ENCODE data around the gene VWA5B2. TPM values are rescaled to one million over a fixed set of nuclear protein-coding genes. Genes with fewer than 3 reads are reported as not detected.
"Not testable (repeated sequence)": the region's sequence is repeated elsewhere in the genome, so short reads cannot be mapped to it uniquely, and the experiment has no call there.

The VWA5B2 gene
- total RNA-seq, 1 donor from 2014 or later = 1.1 TPM

- H3K27ac Mint-ChIP-seq = no peak within 1 kb of the TSS
- peaks cover 14% of the 10 kb centered on the region for H3K36me3 Mint-ChIP-seq
- peaks cover 79% of the 10 kb centered on the region for H3K27me3 Mint-ChIP-seq (ENCODE audit: low read depth)
- peaks cover 15% of the 10 kb centered on the region for H3K4me1 Mint-ChIP-seq
- peak within 1 kb of the TSS; percentile 65 for H3K4me3 Mint-ChIP-seq
- no peak for TF ChIP-seq CTCF (IDR thresholded peaks at IDR 0.05; ENCODE audit: unreplicated experiment)
- no peaks in the 10 kb centered on the region for H3K9me3 Mint-ChIP-seq
- DNase-seq (ENCODE audit: low spot score in 2 of 2, unreplicated experiment in 2 of 2) = peak in 1 of 2 experiments; percentile 46
Observed at GRCh38 chr3:184261270-184261853, 32.0 kb downstream of the VWA5B2 start, which contains the start of gene CAMK2N2. TSS of gene CAMK2N2 (minus strand) at chr3:184261553. CDS start at chr3:184261285, 268 bp downstream.

DNA sequence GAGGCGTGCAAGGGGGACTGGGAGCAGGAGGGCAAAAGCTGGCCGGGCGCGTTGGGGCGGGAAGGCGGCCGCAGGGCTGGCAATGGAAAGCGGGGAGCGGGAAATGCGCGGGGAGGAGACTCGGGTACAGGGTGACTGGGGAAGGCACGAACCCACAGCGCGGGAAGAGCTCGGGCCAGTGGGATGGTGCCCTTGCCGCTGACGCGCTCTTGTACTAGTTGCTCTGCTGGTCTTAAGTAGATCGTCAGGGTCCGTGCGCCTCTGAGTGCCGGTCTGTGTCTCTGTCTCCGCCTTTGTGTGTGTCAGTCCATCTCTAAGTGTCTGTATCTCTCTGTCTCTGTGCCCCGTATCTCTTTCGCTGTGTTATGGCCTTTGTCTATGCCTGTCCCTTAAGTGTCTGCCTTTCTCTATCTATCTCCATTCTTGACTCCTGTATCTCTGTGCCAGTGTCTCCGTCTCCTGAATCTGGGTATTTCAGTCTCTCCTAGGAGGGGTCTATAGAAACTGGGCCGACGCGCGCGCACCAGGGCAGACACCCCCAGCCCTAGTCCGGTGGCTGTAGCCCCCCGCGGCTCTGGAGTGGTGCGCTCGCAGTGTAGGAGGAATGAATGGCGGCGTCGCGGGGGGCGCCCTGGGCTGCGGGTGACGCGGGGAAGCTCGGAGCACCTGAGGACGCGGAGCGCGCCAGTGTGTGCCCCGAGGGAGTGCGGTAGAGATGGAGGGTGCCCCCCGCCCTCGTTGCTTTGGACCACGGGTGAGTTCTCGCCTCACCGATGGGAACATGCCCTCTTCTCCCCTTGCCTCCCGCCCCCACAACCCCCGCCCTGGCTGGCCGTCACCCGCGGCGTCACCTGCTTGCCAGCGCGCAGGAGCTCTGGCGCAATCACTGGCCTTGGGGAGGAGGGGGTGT, 32.7 kb downstream of the VWA5B2 start:
- DNase-seq (ENCODE audit: low spot score in 2 of 2, unreplicated experiment in 2 of 2) = no peak
- H3K4me3 Mint-ChIP-seq = peak overlapping the region; percentile 64
- H3K27me3 Mint-ChIP-seq (ENCODE audit: low read depth) = peaks cover 81% of the 10 kb centered on the region
- peaks cover 1% of the 10 kb centered on the region for H3K9me3 Mint-ChIP-seq
- peaks cover 15% of the 10 kb centered on the region for H3K4me1 Mint-ChIP-seq
- no peak for TF ChIP-seq CTCF (IDR thresholded peaks at IDR 0.05; ENCODE audit: unreplicated experiment)
- peaks cover 14% of the 10 kb centered on the region for H3K36me3 Mint-ChIP-seq
- H3K27ac Mint-ChIP-seq = no peak overlapping the region

GRCh38 chr3:184262764-184263179, 33.4 kb downstream of the VWA5B2 start:
- peaks cover 10% of the 10 kb centered on the region for H3K36me3 Mint-ChIP-seq
- no peak for TF ChIP-seq CTCF (IDR thresholded peaks at IDR 0.05; ENCODE audit: unreplicated experiment)
- DNase-seq (ENCODE audit: low spot score in 2 of 2, unreplicated experiment in 2 of 2) = no peak
- peaks cover 81% of the 10 kb centered on the region for H3K27me3 Mint-ChIP-seq (ENCODE audit: low read depth)
- H3K4me1 Mint-ChIP-seq = peaks cover 15% of the 10 kb centered on the region
- no peak overlapping the region for H3K27ac Mint-ChIP-seq
- H3K9me3 Mint-ChIP-seq = peaks cover 5% of the 10 kb centered on the region
- H3K4me3 Mint-ChIP-seq = peak overlapping the region; percentile 43

- not testable (repeated sequence) for H3K27ac Mint-ChIP-seq; H3K9me3 Mint-ChIP-seq; H3K36me3 Mint-ChIP-seq; H3K4me1 Mint-ChIP-seq; H3K4me3 Mint-ChIP-seq; DNase-seq (ENCODE audit: low spot score in 2 of 2, unreplicated experiment in 2 of 2)
- peaks cover 76% of the 10 kb centered on the region for H3K27me3 Mint-ChIP-seq (ENCODE audit: low read depth)
Observed at GRCh38 chr3:184267249-184267648, 37.9 kb downstream of the VWA5B2 start.

DNA sequence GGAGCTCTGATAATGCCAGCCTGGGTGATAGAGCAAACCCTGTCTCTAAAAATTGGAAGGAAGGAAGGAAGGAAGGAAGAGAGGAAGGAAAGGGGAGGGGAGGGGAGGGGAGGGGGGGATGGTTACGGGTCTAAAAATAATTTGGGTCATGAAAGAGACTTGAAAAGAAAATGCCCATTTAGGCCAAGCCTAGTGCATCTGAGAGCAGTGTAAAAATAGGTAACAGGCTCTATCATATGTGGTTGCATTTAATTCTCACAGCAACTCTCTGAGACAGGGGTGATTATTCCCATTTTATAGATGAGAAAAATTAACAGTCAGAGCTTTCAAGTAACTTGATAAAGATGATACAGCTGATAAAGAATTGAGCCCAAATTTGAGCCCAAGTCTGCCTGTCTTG, 42.9 kb downstream of the VWA5B2 start:
- TF ChIP-seq CTCF (IDR thresholded peaks at IDR 0.05; ENCODE audit: unreplicated experiment) = no peak
- DNase-seq (ENCODE audit: low spot score in 2 of 2, unreplicated experiment in 2 of 2) = no peak
- Mint-ChIP-seq H3K4me1 (no peaks in the 10 kb centered on the region), H3K27me3 (ENCODE audit: low read depth) (peaks cover 84% of the 10 kb centered on the region), H3K4me3 (no peak overlapping the region), H3K9me3 (peaks cover 2% of the 10 kb centered on the region), H3K27ac (no peak overlapping the region), H3K36me3 (no peaks in the 10 kb centered on the region)

DNA sequence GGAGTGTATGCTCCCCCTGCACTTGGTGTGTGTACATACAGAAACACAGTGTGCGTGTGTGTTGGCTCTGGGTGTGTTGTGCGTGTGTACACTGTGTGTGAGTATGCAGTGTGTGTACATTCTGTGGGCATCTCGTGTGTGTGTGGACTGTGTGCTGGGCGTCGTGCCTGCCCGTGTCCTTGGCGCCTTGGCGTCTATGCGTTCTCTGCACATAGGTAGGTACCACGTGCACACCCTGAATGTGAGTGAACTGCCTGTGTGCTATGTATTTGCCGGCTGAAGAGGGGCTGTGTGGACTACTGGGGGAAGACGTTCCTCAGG, 46.0 kb downstream of the VWA5B2 start:
- peaks cover 90% of the 10 kb centered on the region for H3K27me3 Mint-ChIP-seq (ENCODE audit: low read depth)
- H3K9me3 Mint-ChIP-seq = no peaks in the 10 kb centered on the region
- DNase-seq (ENCODE audit: low spot score in 2 of 2, unreplicated experiment in 2 of 2) = no peak
- no peaks in the 10 kb centered on the region for H3K4me1 Mint-ChIP-seq
- TF ChIP-seq CTCF (IDR thresholded peaks at IDR 0.05; ENCODE audit: unreplicated experiment) = no peak
- no peaks in the 10 kb centered on the region for H3K36me3 Mint-ChIP-seq
- peak overlapping the region; percentile 3 for H3K4me3 Mint-ChIP-seq
- no peak overlapping the region for H3K27ac Mint-ChIP-seq
